Activated naive CD8-positive, alpha-beta T cell treated with anti-CD3 and anti-CD28 coated beads for 36 hours (primary cell): ENCODE data around the gene DAGLA. TPM values are rescaled to one million over a fixed set of nuclear protein-coding genes. Genes with fewer than 3 reads are reported as not detected.
A peak's percentile ranks its signal among the peaks of the same experiment; 100 is the strongest.

Experiments used
- DNase-seq: peaks from one replicate; pipeline ENCODE4 v3.0.0; 2021
- H3K27ac Mint-ChIP-seq: one replicate; pipeline ENCODE4 v1.8.0; 2022; ENCODE audit warnings: mild to moderate bottlenecking, moderate library complexity, mixed read lengths
- H3K27me3 Mint-ChIP-seq: one replicate; pipeline ENCODE4 v1.8.0; 2022; ENCODE audit warnings: mild to moderate bottlenecking, mixed read lengths
- H3K36me3 Mint-ChIP-seq: one replicate; pipeline ENCODE4 v1.8.0; 2021; ENCODE audit warnings: mild to moderate bottlenecking, mixed read lengths
- H3K4me1 Mint-ChIP-seq: one replicate; pipeline ENCODE4 v1.8.0; 2021; ENCODE audit warnings: mixed read lengths
- H3K4me3 Mint-ChIP-seq: one replicate; pipeline ENCODE4 v1.8.0; 2022; ENCODE audit warnings: mild to moderate bottlenecking, moderate library complexity, mixed read lengths
- H3K9me3 Mint-ChIP-seq: one replicate; pipeline ENCODE4 v1.8.0; 2022; ENCODE audit warnings: mixed read lengths
- total RNA-seq, 2 experiments: library from RNA; stranded (reverse); gene quantifications; one replicate each; pipeline ENCODE4 v1.2.3, GENCODE V29; 2021

Gene DAGLA
- total RNA-seq, 2 experiments from 2014 or later: 0.12 to 0.22 TPM

- no peaks in the 10 kb centered on the region for H3K9me3 Mint-ChIP-seq
- no peak overlapping the region for H3K27ac Mint-ChIP-seq
- no peaks in the 10 kb centered on the region for H3K4me1 Mint-ChIP-seq
- no peak for DNase-seq
- no peaks in the 10 kb centered on the region for H3K27me3 Mint-ChIP-seq
- no peak overlapping the region for H3K4me3 Mint-ChIP-seq
- no peaks in the 10 kb centered on the region for H3K36me3 Mint-ChIP-seq
Measured at GRCh38 chr11:61709110-61709509, 28.9 kb downstream of the DAGLA start.

GRCh38 chr11:61709572-61709971 lies 29.4 kb downstream of the DAGLA start:
- no peak for DNase-seq
- no peak overlapping the region for H3K4me3 Mint-ChIP-seq
- H3K27me3 Mint-ChIP-seq: no peaks in the 10 kb centered on the region
- H3K9me3 Mint-ChIP-seq: no peaks in the 10 kb centered on the region
- H3K27ac Mint-ChIP-seq: no peak overlapping the region
- H3K36me3 Mint-ChIP-seq: no peaks in the 10 kb centered on the region
- no peaks in the 10 kb centered on the region for H3K4me1 Mint-ChIP-seq

GRCh38 chr11:61710019-61710418 lies 29.8 kb downstream of the DAGLA start:
- Mint-ChIP-seq H3K4me1 (no peaks in the 10 kb centered on the region), H3K27me3 (no peaks in the 10 kb centered on the region), H3K27ac (no peak overlapping the region), H3K36me3 (no peaks in the 10 kb centered on the region), H3K4me3 (no peak overlapping the region), H3K9me3 (no peaks in the 10 kb centered on the region)
- DNase-seq: no peak

- H3K9me3 Mint-ChIP-seq: no peaks in the 10 kb centered on the region
- DNase-seq: no peak
- no peaks in the 10 kb centered on the region for H3K36me3 Mint-ChIP-seq
- H3K27me3 Mint-ChIP-seq: no peaks in the 10 kb centered on the region
- H3K4me1 Mint-ChIP-seq: no peaks in the 10 kb centered on the region
- no peak overlapping the region for H3K4me3 Mint-ChIP-seq
- no peak overlapping the region for H3K27ac Mint-ChIP-seq
Measured at GRCh38 chr11:61711037-61711436, 30.8 kb downstream of the DAGLA start.

- H3K4me1 Mint-ChIP-seq: no peaks in the 10 kb centered on the region
- no peaks in the 10 kb centered on the region for H3K36me3 Mint-ChIP-seq
- H3K9me3 Mint-ChIP-seq: no peaks in the 10 kb centered on the region
- DNase-seq: no peak
- H3K4me3 Mint-ChIP-seq: no peak overlapping the region
- no peaks in the 10 kb centered on the region for H3K27me3 Mint-ChIP-seq
- peak overlapping the region; percentile 27 for H3K27ac Mint-ChIP-seq
Measured at GRCh38 chr11:61711498-61711897, 31.3 kb downstream of the DAGLA start.

GRCh38 chr11:61712314-61712713 lies 32.1 kb downstream of the DAGLA start:
- no peaks in the 10 kb centered on the region for H3K4me1 Mint-ChIP-seq
- H3K9me3 Mint-ChIP-seq: no peaks in the 10 kb centered on the region
- H3K36me3 Mint-ChIP-seq: no peaks in the 10 kb centered on the region
- DNase-seq: no peak
- no peaks in the 10 kb centered on the region for H3K27me3 Mint-ChIP-seq
- H3K4me3 Mint-ChIP-seq: no peak overlapping the region
- H3K27ac Mint-ChIP-seq: no peak overlapping the region

GRCh38 chr11:61712846-61713245 lies 32.7 kb downstream of the DAGLA start:
- no peak for DNase-seq
- Mint-ChIP-seq H3K36me3 (no peaks in the 10 kb centered on the region), H3K4me3 (no peak overlapping the region), H3K4me1 (no peaks in the 10 kb centered on the region), H3K27me3 (no peaks in the 10 kb centered on the region), H3K9me3 (no peaks in the 10 kb centered on the region), H3K27ac (no peak overlapping the region)

- H3K4me3 Mint-ChIP-seq: no peak overlapping the region
- no peaks in the 10 kb centered on the region for H3K27me3 Mint-ChIP-seq
- no peaks in the 10 kb centered on the region for H3K9me3 Mint-ChIP-seq
- no peak for DNase-seq
- H3K27ac Mint-ChIP-seq: no peak overlapping the region
- no peaks in the 10 kb centered on the region for H3K36me3 Mint-ChIP-seq
- no peaks in the 10 kb centered on the region for H3K4me1 Mint-ChIP-seq
Measured at GRCh38 chr11:61713464-61713863, 33.3 kb downstream of the DAGLA start.

GRCh38 chr11:61713906-61714305 lies 33.7 kb downstream of the DAGLA start:
- no peak for DNase-seq
- H3K27me3 Mint-ChIP-seq: no peaks in the 10 kb centered on the region
- H3K27ac Mint-ChIP-seq: no peak overlapping the region
- no peaks in the 10 kb centered on the region for H3K36me3 Mint-ChIP-seq
- H3K4me3 Mint-ChIP-seq: no peak overlapping the region
- H3K4me1 Mint-ChIP-seq: no peaks in the 10 kb centered on the region
- H3K9me3 Mint-ChIP-seq: no peaks in the 10 kb centered on the region

- H3K4me3 Mint-ChIP-seq: no peak overlapping the region
- H3K27me3 Mint-ChIP-seq: no peaks in the 10 kb centered on the region
- no peak overlapping the region for H3K27ac Mint-ChIP-seq
- H3K36me3 Mint-ChIP-seq: no peaks in the 10 kb centered on the region
- no peak for DNase-seq
- no peaks in the 10 kb centered on the region for H3K4me1 Mint-ChIP-seq
- H3K9me3 Mint-ChIP-seq: no peaks in the 10 kb centered on the region
Measured at GRCh38 chr11:61714316-61714715, 34.1 kb downstream of the DAGLA start.

GRCh38 chr11:61714916-61715315 lies 34.7 kb downstream of the DAGLA start:
- H3K27me3 Mint-ChIP-seq: no peaks in the 10 kb centered on the region
- H3K4me3 Mint-ChIP-seq: no peak overlapping the region
- no peak overlapping the region for H3K27ac Mint-ChIP-seq
- H3K4me1 Mint-ChIP-seq: no peaks in the 10 kb centered on the region
- H3K36me3 Mint-ChIP-seq: no peaks in the 10 kb centered on the region
- no peak for DNase-seq
- no peaks in the 10 kb centered on the region for H3K9me3 Mint-ChIP-seq

GRCh38 chr11:61715867-61716266 lies 35.7 kb downstream of the DAGLA start:
- no peak for DNase-seq
- H3K9me3 Mint-ChIP-seq: no peaks in the 10 kb centered on the region
- H3K36me3 Mint-ChIP-seq: no peaks in the 10 kb centered on the region
- no peak overlapping the region for H3K27ac Mint-ChIP-seq
- no peak overlapping the region for H3K4me3 Mint-ChIP-seq
- H3K4me1 Mint-ChIP-seq: no peaks in the 10 kb centered on the region
- H3K27me3 Mint-ChIP-seq: no peaks in the 10 kb centered on the region

GRCh38 chr11:61716478-61717285 lies 36.5 kb downstream of the DAGLA start:
- Mint-ChIP-seq H3K4me3 (no peak overlapping the region), H3K27ac (no peak overlapping the region), H3K9me3 (no peaks in the 10 kb centered on the region), H3K4me1 (no peaks in the 10 kb centered on the region), H3K27me3 (no peaks in the 10 kb centered on the region), H3K36me3 (no peaks in the 10 kb centered on the region)
- no peak for DNase-seq

- Mint-ChIP-seq H3K27me3 (no peaks in the 10 kb centered on the region), H3K4me1 (no peaks in the 10 kb centered on the region), H3K36me3 (no peaks in the 10 kb centered on the region)
Measured at GRCh38 chr11:61717286-61718033, 37.3 kb downstream of the DAGLA start.

GRCh38 chr11:61718046-61718531 lies 37.9 kb downstream of the DAGLA start:
- H3K36me3 Mint-ChIP-seq: no peaks in the 10 kb centered on the region
- no peaks in the 10 kb centered on the region for H3K9me3 Mint-ChIP-seq
- no peak overlapping the region for H3K27ac Mint-ChIP-seq
- H3K4me1 Mint-ChIP-seq: no peaks in the 10 kb centered on the region
- DNase-seq: no peak
- H3K27me3 Mint-ChIP-seq: no peaks in the 10 kb centered on the region
- H3K4me3 Mint-ChIP-seq: no peak overlapping the region

More at GRCh38 chr11:61717286-61718033, 37.3 kb downstream of the DAGLA start:
- no peak overlapping the region for H3K27ac Mint-ChIP-seq
- DNase-seq: no peak
- H3K9me3 Mint-ChIP-seq: no peaks in the 10 kb centered on the region
- H3K4me3 Mint-ChIP-seq: no peak overlapping the region
